Measurements from ENCODE around the gene PRR20G. TPM values are rescaled to one million over a fixed set of nuclear protein-coding genes. Genes with fewer than 3 reads are reported as not detected.

The PRR20G gene
- total RNA-seq, 1 experiment from 2014 or later = not detected

DNA sequence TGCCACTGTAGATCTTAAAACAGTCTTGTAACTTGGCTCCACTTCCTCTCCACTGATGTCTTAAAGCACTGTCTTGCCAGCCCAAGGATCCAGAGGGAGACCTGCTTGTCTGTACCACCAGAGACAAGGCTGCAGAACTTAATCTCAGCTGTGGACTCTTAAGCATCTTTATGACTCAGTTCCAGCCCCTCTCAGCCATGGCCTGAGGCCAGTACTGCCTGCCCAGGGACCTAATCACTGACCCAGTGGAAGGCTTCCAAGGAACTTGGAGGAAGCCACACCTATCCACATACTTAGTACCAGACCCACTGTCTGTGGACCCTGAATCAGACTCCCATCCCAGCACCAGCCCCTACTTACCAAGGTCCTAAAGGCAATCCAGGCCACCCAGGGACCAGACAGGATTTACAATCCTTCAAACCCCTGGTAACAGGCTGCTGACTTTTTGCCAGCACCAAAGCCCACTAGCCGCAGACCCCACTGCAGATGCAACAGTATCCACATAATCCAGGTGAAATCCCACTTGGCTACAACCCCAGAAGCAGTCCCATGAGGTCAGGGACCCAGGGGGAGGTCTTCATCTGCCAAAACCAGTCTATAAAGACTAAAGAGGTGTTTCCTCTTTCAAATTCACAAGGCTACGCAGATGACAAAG is 41.9 kb upstream of the PRR20G start:
- DNase-seq = no peak
- Mint-ChIP-seq H3K36me3 (ENCODE audit: insufficient read depth, unreplicated experiment) (no peaks in the 10 kb centered on the region), H3K27me3 (ENCODE audit: unreplicated experiment) (peaks cover 82% of the 10 kb centered on the region), H3K4me1 (ENCODE audit: low read depth, unreplicated experiment) (no peaks in the 10 kb centered on the region), H3K27ac (ENCODE audit: unreplicated experiment) (no peak overlapping the region), H3K9me3 (ENCODE audit: low read depth, unreplicated experiment) (peaks cover 2% of the 10 kb centered on the region), H3K4me3 (ENCODE audit: low read depth, unreplicated experiment) (no peak overlapping the region)
- no TSS peak for BruUV-seq (replicated peaks)
- intact Hi-C loops (cut with micrococcal nuclease; ENCODE audit: unreplicated experiment) = no loop called here
- CTCF ChIA-PET = no interaction called here
- TF ChIP-seq, protein P1, sequence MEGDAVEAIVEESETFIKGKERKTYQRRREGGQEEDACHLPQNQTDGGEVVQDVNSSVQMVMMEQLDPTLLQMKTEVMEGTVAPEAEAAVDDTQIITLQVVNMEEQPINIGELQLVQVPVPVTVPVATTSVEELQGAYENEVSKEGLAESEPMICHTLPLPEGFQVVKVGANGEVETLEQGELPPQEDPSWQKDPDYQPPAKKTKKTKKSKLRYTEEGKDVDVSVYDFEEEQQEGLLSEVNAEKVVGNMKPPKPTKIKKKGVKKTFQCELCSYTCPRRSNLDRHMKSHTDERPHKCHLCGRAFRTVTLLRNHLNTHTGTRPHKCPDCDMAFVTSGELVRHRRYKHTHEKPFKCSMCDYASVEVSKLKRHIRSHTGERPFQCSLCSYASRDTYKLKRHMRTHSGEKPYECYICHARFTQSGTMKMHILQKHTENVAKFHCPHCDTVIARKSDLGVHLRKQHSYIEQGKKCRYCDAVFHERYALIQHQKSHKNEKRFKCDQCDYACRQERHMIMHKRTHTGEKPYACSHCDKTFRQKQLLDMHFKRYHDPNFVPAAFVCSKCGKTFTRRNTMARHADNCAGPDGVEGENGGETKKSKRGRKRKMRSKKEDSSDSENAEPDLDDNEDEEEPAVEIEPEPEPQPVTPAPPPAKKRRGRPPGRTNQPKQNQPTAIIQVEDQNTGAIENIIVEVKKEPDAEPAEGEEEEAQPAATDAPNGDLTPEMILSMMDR (IDR thresholded peaks at IDR 0.05; ENCODE audit: unreplicated experiment) = no peak

- Mint-ChIP-seq H3K4me3 (ENCODE audit: low read depth, unreplicated experiment) (no peak overlapping the region), H3K36me3 (ENCODE audit: insufficient read depth, unreplicated experiment) (no peaks in the 10 kb centered on the region), H3K27ac (ENCODE audit: unreplicated experiment) (no peak overlapping the region)
Measured at GRCh38 chr3:127328421-127328820, 40.6 kb upstream of the PRR20G start.

GRCh38 chr3:127326341-127326740 is 38.5 kb upstream of the PRR20G start:
- CTCF ChIA-PET = interaction anchor here (1.2 kb wide), 1 partner anchor 48 kb away, joined by 3 read pairs; no protein-coding TSS in a partner anchor
- intact Hi-C loops (cut with micrococcal nuclease; ENCODE audit: unreplicated experiment) = no loop called here
- Mint-ChIP-seq H3K4me3 (ENCODE audit: low read depth, unreplicated experiment) (no peak overlapping the region), H3K36me3 (ENCODE audit: insufficient read depth, unreplicated experiment) (no peaks in the 10 kb centered on the region), H3K9me3 (ENCODE audit: low read depth, unreplicated experiment) (peaks cover 2% of the 10 kb centered on the region), H3K27ac (ENCODE audit: unreplicated experiment) (no peak overlapping the region), H3K4me1 (ENCODE audit: low read depth, unreplicated experiment) (no peaks in the 10 kb centered on the region), H3K27me3 (ENCODE audit: unreplicated experiment) (peaks cover 100% of the 10 kb centered on the region)
- TF ChIP-seq, protein P1 (IDR thresholded peaks at IDR 0.05; ENCODE audit: unreplicated experiment) = no peak
- DNase-seq = no peak
- BruUV-seq (replicated peaks) = no TSS peak

More at GRCh38 chr3:127328421-127328820, 40.6 kb upstream of the PRR20G start:
- intact Hi-C loops (cut with micrococcal nuclease; ENCODE audit: unreplicated experiment) = no loop called here
- DNase-seq = no peak
- Mint-ChIP-seq H3K4me1 (ENCODE audit: low read depth, unreplicated experiment) (no peaks in the 10 kb centered on the region), H3K27me3 (ENCODE audit: unreplicated experiment) (peaks cover 96% of the 10 kb centered on the region), H3K9me3 (ENCODE audit: low read depth, unreplicated experiment) (peaks cover 2% of the 10 kb centered on the region)
- TF ChIP-seq, protein P1 (IDR thresholded peaks at IDR 0.05; ENCODE audit: unreplicated experiment) = no peak
- BruUV-seq (replicated peaks) = no TSS peak
- CTCF ChIA-PET = no interaction called here

GRCh38 chr3:127325629-127325961 is 37.7 kb upstream of the PRR20G start:
- Mint-ChIP-seq H3K9me3 (ENCODE audit: low read depth, unreplicated experiment) (peaks cover 2% of the 10 kb centered on the region), H3K4me3 (ENCODE audit: low read depth, unreplicated experiment) (no peak overlapping the region), H3K36me3 (ENCODE audit: insufficient read depth, unreplicated experiment) (no peaks in the 10 kb centered on the region), H3K27ac (ENCODE audit: unreplicated experiment) (no peak overlapping the region), H3K4me1 (ENCODE audit: low read depth, unreplicated experiment) (no peaks in the 10 kb centered on the region), H3K27me3 (ENCODE audit: unreplicated experiment) (peaks cover 100% of the 10 kb centered on the region)
- TF ChIP-seq, protein P1 (IDR thresholded peaks at IDR 0.05; ENCODE audit: unreplicated experiment) = no peak
- no peak for DNase-seq
- intact Hi-C loops (cut with micrococcal nuclease; ENCODE audit: unreplicated experiment) = no loop called here
- CTCF ChIA-PET = interaction anchor here (0.5 to 1.2 kb wide), 4 partner anchors 9 to 1312 kb away, joined by 3 to 4 read pairs (median 3); no protein-coding TSS in a partner anchor
- BruUV-seq (replicated peaks) = no TSS peak
